NCI-H2196 (cell line): ENCODE measurements around the gene PMPCA.
"Not testable (repeated sequence)": the region's sequence is repeated elsewhere in the genome, so short reads cannot be mapped to it uniquely, and the experiment has no call there.

Experiments
- DNase-seq: peaks from one replicate; lab custom pipeline; 2025; ENCODE audit not compliant: unreplicated experiment; lab: John Stamatoyannopoulos, UW

The PMPCA gene

GRCh38 chr9:136393531-136393930 is 16.9 kb upstream of the PMPCA start:
- DNase-seq = no peak

GRCh38 chr9:136394312-136395019 is 16.0 kb upstream of the PMPCA start:
- DNase-seq = no peak

- DNase-seq = no peak
These were observed 15.5 kb upstream of the PMPCA start for GRCh38 chr9:136395020-136395340.

- DNase-seq = no peak
These were observed 14.9 kb upstream of the PMPCA start for GRCh38 chr9:136395345-136396218.

GRCh38 chr9:136396219-136396515 is 14.3 kb upstream of the PMPCA start:
- DNase-seq = no peak

GRCh38 chr9:136397643-136398042 is 12.8 kb upstream of the PMPCA start:
- DNase-seq = no peak

- no peak for DNase-seq
These were observed 12.2 kb upstream of the PMPCA start for GRCh38 chr9:136398286-136398685.

GRCh38 chr9:136399176-136400037 is 11.1 kb upstream of the PMPCA start:
- DNase-seq = no peak

- peak; percentile 95 for DNase-seq
These were observed 10.2 kb upstream of the PMPCA start, which contains the start of gene SNAPC4 for GRCh38 chr9:136400038-136400834. Gene SNAPC4 (minus strand): TSS chr9:136400170. CDS start chr9:136398428, 1,742 bp downstream.

GRCh38 chr9:136401173-136401922 is 9.1 kb upstream of the PMPCA start:
- no peak for DNase-seq

GRCh38 chr9:136402067-136402466 is 8.4 kb upstream of the PMPCA start:
- DNase-seq = no peak

- DNase-seq = no peak
These were observed 6.9 kb upstream of the PMPCA start for GRCh38 chr9:136403538-136403914.

- no peak for DNase-seq
These were observed 6.3 kb upstream of the PMPCA start for GRCh38 chr9:136403915-136404800.

GRCh38 chr9:136404801-136405136 is 5.7 kb upstream of the PMPCA start:
- no peak for DNase-seq

- DNase-seq = no peak
These were observed 5.0 kb upstream of the PMPCA start for GRCh38 chr9:136405481-136405880.

- DNase-seq = not testable (repeated sequence)
These were observed 4.6 kb upstream of the PMPCA start for GRCh38 chr9:136405904-136406303.

- DNase-seq = not testable (repeated sequence)
These were observed 3.4 kb upstream of the PMPCA start for GRCh38 chr9:136407061-136407460.

- no peak for DNase-seq
These were observed 2.5 kb upstream of the PMPCA start for GRCh38 chr9:136407911-136408310.
